Activated CD4-positive, CD25-positive, alpha-beta regulatory T cell (primary cell): Measurements from ENCODE around the gene PET100.

Source experiments
- DNase-seq, 4 experiments: peaks; one replicate each; lab custom pipeline; 2025; lab: John Stamatoyannopoulos, UW

Gene PET100

GRCh38 chr19:7629347-7630054 lies at the start of gene PET100, which contains the start of gene XAB2:
Gene PET100 (plus strand): TSS chr19:7629793. CDS start chr19:7629834, 41 bp downstream.
Gene XAB2 (minus strand): TSS chr19:7629545. CDS start chr19:7629527, 18 bp downstream.
- DNase-seq = peak; percentile 85 to 91 (median 87)

DNA sequence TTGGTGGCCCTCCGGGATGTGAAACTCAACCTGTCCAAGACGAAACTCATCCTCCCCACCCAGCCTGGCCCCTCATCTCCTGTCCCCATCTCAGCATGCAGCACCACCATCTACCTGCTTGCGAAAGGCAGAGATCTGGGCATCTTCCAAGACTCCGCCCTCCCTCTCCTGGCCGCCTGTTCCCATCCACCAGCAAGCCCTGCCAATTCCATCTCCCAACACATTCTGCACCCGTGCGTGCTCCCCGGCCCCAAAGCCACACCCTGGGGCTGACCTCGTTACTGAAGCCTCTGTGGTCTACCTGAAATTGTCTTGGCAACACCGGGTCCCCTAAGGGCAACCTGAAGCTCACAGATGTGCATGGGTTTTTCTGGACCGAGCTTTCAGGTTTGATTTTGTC lies 47.1 kb upstream of the PET100 start:
- no peak for DNase-seq

- no peak for DNase-seq
Measured at GRCh38 chr19:7589822-7590221, 39.8 kb upstream of the PET100 start.

DNA sequence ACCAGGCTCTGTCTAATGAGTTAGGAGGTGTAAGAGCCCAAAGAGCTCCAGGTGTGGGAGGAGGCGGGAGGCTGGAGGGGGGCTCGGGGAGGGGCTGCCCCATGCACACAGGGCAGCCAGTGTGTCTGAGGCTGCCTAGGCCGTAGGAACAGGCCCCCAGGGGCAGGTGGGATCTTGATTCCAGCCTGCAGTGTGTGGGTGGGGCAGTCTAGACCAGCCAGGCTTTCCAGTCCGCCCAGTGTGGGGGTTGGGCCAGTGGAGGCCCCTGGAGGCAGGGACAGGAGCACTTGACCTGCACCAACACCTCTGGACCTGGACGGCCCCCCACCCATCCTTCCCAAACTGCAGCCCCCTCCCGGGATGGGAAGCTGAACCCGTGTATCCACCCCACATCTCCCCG lies 39.3 kb upstream of the PET100 start:
- no peak for DNase-seq

DNA sequence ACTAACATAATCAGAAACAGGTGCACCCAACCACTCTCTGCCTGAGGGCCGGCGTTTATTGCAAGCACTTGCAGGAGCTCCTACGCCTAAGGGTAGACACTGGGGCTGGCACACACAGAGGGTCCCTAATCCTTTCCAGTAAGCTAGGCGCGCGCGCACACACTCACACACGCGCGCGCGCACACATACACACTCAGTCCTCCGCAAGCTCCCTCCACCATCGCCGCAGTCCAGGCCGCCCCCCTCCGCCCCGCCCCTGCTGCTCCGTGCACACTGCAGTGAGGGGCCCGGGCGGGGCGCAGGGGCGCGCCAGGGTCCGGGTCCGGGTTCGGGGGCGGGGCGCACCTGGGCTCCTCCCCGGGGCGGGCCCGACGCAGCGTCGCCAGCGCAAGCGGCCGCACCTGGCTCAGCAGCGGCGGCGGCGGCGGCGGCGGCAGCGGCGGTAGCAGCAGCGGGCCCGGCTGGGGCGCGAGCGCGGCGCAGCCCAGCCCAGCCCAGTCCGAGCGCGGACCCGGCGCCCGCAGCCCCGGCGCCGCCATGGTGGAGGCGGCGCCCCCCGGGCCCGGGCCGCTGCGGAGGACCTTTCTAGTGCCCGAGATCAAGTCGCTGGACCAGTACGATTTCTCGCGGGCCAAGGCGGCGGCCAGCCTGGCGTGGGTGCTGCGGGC lies 34.0 kb upstream of the PET100 start, which contains the start of gene CAMSAP3:
Gene CAMSAP3, plus strand, starts transcription at position 398 of the 668 bp plus-strand sequence. Its CDS starts 140 bp downstream, at position 538.
- DNase-seq = peak in 1 of 4 experiments; percentile 14

GRCh38 chr19:7596211-7596937 lies 33.2 kb upstream of the PET100 start:
- DNase-seq = no peak

DNA sequence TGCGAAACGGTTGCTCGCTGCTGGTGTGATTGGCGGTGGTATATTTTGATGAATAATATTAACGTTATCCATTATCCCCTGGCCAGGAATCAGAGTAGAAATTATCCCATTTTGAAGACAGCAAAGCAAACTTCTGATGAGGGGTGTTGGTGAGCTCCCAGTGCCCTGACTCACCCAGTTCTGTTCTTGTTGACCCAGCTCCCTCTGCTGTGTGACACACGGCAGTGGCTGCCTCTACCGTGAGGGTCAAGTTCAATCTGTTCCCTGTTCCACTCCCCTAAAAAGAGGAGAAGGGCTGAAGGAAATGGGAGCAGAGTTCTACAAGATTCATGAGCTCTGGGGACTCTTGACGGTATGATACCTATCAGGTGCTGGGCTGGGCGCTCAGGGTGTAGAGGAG lies 31.9 kb upstream of the PET100 start:
- no peak for DNase-seq

- DNase-seq = no peak
Measured at GRCh38 chr19:7598180-7598579, 31.4 kb upstream of the PET100 start.

DNA sequence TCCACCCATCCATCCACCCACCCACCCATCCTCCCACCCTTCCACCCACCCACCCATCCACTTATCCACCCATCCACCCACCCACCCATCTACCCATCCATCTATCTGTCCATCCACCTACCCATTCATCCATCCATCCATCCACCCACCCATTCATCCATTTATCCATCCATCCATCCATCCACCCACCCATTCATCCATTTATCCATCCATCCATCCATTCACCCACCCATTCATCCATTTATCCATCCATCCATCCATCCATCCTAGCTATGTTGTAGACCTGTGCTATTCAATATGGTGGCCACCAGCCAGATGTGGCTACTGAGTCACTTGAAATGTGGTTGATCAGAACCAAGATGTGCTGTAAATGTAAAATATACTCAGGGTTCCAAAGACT lies 28.9 kb upstream of the PET100 start:
- DNase-seq = no peak

GRCh38 chr19:7602240-7602934 lies 27.2 kb upstream of the PET100 start:
- DNase-seq = no peak

GRCh38 chr19:7602935-7603497 lies 26.6 kb upstream of the PET100 start:
- DNase-seq = no peak

DNA sequence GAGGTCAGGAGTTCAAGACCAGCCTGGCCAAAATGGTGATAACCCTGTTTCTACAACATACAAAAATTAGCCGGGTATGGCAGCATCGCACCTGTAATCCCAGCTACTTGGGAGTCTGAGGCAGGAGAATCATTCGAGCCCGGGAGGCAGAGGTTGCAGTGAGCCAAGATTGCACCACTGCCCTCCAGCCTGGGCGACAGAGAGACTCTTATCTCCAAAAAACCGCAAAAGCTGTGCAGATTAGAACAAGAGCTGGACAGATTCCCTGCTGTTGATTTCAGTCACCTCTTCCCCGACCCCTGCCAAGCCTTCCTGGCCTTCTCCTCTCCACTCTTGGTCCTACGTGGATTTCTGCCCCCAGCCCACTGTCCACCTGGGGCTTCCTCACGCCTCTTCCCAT lies 25.7 kb upstream of the PET100 start:
- no peak for DNase-seq

GRCh38 chr19:7605490-7606222 lies 23.9 kb upstream of the PET100 start:
- DNase-seq = no peak

- DNase-seq = no peak
Measured at GRCh38 chr19:7606289-7606688, 23.3 kb upstream of the PET100 start.

DNA sequence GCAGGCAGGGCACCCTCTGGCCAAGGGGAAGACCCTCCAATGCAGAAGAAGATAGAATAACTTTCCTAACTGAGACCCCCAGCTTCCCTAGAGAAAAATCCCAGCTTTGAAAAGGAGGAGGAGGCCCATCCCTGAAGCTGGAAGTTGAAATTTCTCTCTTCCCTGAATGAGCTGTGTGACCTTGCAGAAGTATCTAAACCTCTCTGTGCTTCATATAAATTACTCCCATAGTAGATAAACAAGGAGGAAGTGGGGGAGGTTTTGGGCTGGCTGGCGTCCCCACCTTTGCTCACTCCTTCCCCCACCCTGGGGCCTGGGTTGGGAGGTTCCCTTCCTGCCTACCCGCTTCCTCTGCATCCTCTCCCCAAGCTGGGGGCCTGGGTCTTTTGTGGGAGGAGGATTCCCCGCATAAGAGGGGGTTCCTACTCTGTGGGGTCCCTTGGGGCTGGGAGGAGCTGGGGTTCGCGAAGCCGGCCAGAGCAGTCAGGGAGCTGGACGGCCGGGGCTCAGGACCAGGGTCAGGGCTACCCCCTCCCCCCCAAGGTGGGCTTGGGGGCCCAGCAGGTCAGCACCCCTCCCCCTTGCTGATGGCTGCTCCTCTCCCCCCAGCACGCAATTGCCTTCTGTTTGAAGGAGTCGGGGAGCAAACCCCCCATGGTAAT lies 22.2 kb upstream of the PET100 start:
- DNase-seq = no peak

DNA sequence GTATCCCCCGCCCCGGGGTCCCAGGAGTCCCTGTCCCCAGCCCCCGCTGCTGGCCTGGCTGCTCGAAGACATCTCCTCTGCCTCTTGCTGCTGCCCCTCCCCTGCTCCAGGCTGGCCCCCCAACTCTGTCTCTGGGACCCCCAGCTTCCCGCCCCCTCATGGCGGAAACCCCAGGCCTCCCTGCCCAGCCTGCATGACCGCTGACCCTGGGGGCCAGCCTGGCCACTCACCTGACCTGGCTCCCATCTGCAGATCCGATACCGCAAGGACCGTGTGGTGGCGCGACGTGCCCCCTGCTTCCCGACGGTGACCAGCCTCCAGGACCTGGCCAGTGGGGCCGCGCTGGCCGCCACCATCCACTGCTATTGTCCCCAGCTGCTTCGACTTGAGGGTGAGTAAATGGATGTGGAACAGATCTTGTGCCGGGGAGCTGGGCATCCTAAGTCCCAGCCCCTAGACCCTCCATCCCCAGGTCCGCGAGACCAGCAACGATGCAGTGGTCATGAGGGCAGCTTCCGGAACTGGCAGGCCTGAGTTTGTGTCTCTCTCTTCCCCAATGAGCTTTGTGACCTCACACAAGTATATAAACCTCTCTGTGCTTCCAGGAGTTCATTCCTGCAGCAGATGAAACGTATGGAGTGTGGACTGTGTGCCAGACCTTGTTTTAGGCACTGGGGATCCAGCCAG lies 21.6 kb upstream of the PET100 start:
- DNase-seq = no peak

DNA sequence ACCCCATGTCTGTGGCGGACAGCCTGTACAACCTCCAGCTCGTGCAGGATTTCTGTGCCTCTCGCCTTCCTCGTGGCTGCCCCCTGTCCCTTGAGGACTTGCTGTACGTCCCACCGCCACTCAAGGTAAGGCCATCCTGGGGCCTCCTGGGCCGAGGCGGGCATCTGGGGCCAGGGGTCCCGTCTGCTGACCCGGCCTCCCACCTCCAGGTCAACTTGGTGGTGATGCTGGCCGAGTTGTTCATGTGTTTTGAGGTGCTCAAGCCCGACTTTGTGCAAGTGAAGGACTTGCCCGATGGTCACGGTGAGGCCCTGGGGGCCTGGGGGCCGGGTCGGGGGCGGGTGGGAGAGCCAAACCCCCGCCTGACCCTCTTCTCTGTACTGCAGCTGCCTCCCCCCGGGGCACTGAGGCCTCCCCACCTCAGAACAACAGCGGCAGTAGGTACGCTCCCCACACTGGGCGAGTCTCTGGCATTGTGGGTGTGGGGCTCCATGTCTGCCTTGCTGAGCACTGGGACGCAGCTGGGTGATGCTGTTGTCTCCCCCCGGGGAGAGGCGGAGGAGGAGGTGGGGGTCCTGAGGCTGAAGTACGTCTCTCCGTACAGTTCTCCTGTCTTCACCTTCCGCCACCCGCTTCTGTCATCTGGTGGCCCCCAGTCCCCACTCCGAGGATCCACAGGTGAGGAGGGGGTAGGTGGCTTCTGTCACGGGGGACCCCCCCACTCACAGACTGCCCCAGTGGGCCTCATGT lies 18.9 kb upstream of the PET100 start:
- no peak for DNase-seq

- DNase-seq = no peak
Measured at GRCh38 chr19:7611541-7612279, 17.9 kb upstream of the PET100 start.
